HG03469 (cell line): ENCODE measurements around the gene CPT1A.

Experiments used
- ATAC-seq: cut with Tn5 transposase; IDR thresholded peaks from one replicate; pipeline ENCODE4 v1.9.1; 2021; ENCODE audit warnings: mild to moderate bottlenecking, moderate library complexity, moderate number of reproducible peaks; ENCODE audit not compliant: unreplicated experiment

Gene CPT1A

GRCh38 chr11:68714060-68714856 is 127.5 kb downstream of the CPT1A start:
- ATAC-seq: no peak

GRCh38 chr11:68711114-68711513 is 130.6 kb downstream of the CPT1A start:
- no peak for ATAC-seq

GRCh38 chr11:68710409-68710808 is 131.3 kb downstream of the CPT1A start:
- no peak for ATAC-seq

- no peak for ATAC-seq
Observed at GRCh38 chr11:68709062-68709461, 132.7 kb downstream of the CPT1A start.

GRCh38 chr11:68707527-68707926 is 134.2 kb downstream of the CPT1A start:
- no peak for ATAC-seq

- no peak for ATAC-seq
Observed at GRCh38 chr11:68704887-68705286, 136.8 kb downstream of the CPT1A start.
